GM12873 (cell line): Measurements from ENCODE around the gene MEN1.

Experiments used
- CTCF ChIP-seq: IDR thresholded peaks from 2 replicates; pipeline ENCODE4 v1.5.1; 2012; ENCODE audit warnings: low read depth, mild to moderate bottlenecking, moderate library complexity, low read length, control low read depth; ENCODE audit not compliant: insufficient read depth; ENCODE audit errors: missing control alignments

Gene MEN1

DNA sequence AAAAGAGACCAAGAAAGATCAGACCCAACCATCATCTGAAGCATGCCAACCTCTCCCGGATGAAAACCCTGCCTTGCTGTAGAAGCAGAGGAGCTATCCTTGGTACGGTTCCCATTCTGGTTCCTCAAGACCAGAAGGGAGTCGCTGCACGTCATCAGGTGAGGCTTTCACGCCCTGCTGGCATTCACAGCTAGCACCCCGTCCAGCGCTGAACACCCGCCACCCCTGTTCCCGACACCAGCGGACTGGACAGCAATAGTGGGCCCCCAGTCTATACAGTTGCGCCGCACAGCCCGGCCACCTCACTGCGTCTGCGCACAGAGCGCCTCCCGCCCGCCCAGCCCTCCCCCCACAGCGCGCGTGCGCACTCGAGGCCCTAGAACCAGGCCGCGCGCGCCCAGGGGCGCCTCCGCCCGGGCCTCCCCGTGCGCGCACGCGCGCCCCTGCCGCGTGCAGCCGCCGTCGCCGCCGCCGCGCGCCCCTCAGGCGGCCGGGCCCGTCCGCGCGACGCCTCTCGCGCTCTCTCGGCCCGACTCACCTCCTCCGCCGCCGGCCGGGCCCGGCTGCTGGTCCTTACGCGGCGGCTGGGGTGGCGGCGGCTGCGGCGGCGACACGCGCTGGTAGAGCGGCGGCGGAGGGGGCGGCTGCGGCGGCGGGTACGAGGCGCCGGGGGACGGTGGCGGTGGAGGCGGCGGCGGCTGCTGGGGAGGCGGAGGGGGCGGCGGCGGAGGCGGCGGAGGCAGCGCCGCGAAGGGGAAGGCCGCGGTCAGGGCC lies 32.7 kb downstream of the MEN1 start:
- TF ChIP-seq CTCF, result no peak

- no peak for TF ChIP-seq CTCF
These were observed 33.5 kb downstream of the MEN1 start for GRCh38 chr11:64776875-64777274.

- no peak for TF ChIP-seq CTCF
These were observed 33.9 kb downstream of the MEN1 start for GRCh38 chr11:64776425-64776824.

DNA sequence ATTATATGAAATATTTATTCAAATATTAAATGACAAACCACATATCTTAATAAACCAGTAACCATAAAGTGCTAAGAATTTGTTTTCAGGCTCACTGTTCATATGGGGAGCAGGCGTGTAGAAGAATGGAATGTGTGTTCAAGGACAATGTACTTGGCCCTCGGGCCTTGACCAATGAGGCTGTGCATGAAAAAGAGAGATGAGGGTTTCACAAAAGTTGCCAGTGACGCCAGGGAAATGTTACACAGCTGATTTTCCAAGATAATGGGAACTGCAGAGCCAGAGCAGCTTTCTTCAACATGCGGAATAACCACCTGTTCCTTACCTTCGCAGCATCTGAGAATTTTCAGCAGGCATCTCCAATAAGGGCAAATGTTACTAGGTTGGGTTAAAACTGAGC lies 36.2 kb downstream of the MEN1 start:
- no peak for TF ChIP-seq CTCF

GRCh38 chr11:64772303-64773018 lies 37.9 kb downstream of the MEN1 start:
- no peak for TF ChIP-seq CTCF

DNA sequence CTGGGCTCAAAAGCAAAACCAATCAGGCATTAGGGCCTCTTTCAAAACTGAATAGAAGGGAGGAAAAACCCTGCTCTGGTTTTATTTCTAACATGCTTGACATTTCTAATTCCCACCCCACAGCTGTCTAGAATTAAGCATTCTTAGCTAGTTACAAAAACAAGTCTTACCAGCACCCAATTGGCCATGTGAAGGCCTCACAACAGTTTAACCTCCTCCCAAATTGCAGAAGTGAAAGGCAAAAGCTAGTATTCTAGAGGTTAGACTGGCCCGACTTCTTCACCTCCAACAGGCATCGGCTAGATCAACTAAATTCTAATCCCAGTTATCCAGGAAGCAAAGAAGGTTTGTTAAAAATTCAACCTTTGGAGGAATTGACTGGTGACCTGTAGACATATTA lies 38.5 kb downstream of the MEN1 start:
- no peak for TF ChIP-seq CTCF

DNA sequence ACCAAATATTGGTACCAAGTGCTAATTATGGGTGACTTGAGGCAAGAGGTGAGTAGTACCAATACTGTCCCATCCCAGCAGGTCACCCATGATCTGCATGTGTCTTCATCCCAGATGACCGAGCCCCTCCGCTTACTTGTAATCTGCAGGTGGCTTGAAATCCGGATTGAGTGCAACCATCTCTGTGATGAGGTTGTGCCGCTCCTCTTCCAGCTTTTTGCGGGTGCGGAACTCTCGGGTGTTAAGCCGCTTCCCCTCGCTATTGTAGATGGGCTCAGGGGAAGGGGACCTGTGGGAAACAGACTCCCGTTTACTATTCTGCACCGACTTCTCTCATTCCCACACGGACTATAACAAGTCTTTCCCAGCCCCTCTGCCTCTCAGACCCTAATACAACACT lies 40.2 kb downstream of the MEN1 start:
- TF ChIP-seq CTCF, result no peak
